Osteoblast (primary cell): ENCODE data around the gene CASZ1. TPM values are rescaled to one million over a fixed set of nuclear protein-coding genes. Genes with fewer than 3 reads are reported as not detected.
A peak's percentile ranks its signal among the peaks of the same experiment; 100 is the strongest.

Experiments
- DNase-seq: peaks from one replicate; pipeline ENCODE4 v3.0.0; 2011; ENCODE audit warnings: low spot score, mixed read lengths; ENCODE audit not compliant: insufficient read length; ENCODE audit errors: missing footprints
- H2AFZ ChIP-seq: 2 replicates; pipeline ENCODE4 v1.6.0; 2011; ENCODE audit warnings: mild to moderate bottlenecking, low read length
- H3K27ac ChIP-seq: 2 replicates; pipeline ENCODE4 v1.5.1; 2011; ENCODE audit warnings: mild to moderate bottlenecking, low read depth, low read length, moderate library complexity
- H3K27me3 ChIP-seq: 2 replicates; pipeline ENCODE4 v1.6.0; 2012; ENCODE audit warnings: mild to moderate bottlenecking, control low read depth, inconsistent platforms, low read length, moderate library complexity; ENCODE audit not compliant: insufficient read depth
- H3K36me3 ChIP-seq: 2 replicates; pipeline ENCODE4 v1.5.1; 2011; ENCODE audit warnings: mild to moderate bottlenecking, low read length, control low read depth, moderate library complexity; ENCODE audit not compliant: insufficient read depth
- H3K4me1 ChIP-seq: 2 replicates; pipeline ENCODE4 v1.5.1; 2011; ENCODE audit warnings: mild to moderate bottlenecking, low read length, control low read depth, moderate library complexity; ENCODE audit not compliant: insufficient read depth
- H3K4me2 ChIP-seq: 2 replicates; pipeline ENCODE4 v1.6.0; 2011; ENCODE audit warnings: mild to moderate bottlenecking, low read length; ENCODE audit not compliant: insufficient read depth
- H3K4me3 ChIP-seq: fragments of 200-600 bp; sonication (generic); 3 replicates; pipeline ENCODE4 v1.5.1; 2012; ENCODE audit warnings: mild to moderate bottlenecking, low read length, inconsistent platforms; ENCODE audit not compliant: insufficient read depth
- H3K79me2 ChIP-seq: 2 replicates; pipeline ENCODE4 v1.6.0; 2012; ENCODE audit warnings: mild to moderate bottlenecking, low read length, control low read depth, inconsistent platforms; ENCODE audit not compliant: insufficient read depth
- H3K9me3 ChIP-seq: 2 replicates; pipeline ENCODE4 v1.5.1; 2011; ENCODE audit warnings: low read depth, low read length, control low read depth
- H4K20me1 ChIP-seq: 2 replicates; pipeline ENCODE4 v1.6.0; 2012; ENCODE audit warnings: mild to moderate bottlenecking, low read length, control low read depth; ENCODE audit not compliant: insufficient read depth
- total RNA-seq: library from RNA; depleted of rRNA; stranded (reverse); fragments of >200 nt; gene quantifications from 2 replicates; pipeline ENCODE4 v1.2.3, GENCODE V29; 2012
- TF ChIP-seq, protein P1 (sequence below): IDR thresholded peaks from 2 replicates; pipeline ENCODE4 v1.5.1; 2011; ENCODE audit warnings: mild to moderate bottlenecking, low read depth, low read length, moderate library complexity; ENCODE audit errors: extremely low read depth

The CASZ1 gene
- total RNA-seq, 1 donor = 0.36 TPM

DNA sequence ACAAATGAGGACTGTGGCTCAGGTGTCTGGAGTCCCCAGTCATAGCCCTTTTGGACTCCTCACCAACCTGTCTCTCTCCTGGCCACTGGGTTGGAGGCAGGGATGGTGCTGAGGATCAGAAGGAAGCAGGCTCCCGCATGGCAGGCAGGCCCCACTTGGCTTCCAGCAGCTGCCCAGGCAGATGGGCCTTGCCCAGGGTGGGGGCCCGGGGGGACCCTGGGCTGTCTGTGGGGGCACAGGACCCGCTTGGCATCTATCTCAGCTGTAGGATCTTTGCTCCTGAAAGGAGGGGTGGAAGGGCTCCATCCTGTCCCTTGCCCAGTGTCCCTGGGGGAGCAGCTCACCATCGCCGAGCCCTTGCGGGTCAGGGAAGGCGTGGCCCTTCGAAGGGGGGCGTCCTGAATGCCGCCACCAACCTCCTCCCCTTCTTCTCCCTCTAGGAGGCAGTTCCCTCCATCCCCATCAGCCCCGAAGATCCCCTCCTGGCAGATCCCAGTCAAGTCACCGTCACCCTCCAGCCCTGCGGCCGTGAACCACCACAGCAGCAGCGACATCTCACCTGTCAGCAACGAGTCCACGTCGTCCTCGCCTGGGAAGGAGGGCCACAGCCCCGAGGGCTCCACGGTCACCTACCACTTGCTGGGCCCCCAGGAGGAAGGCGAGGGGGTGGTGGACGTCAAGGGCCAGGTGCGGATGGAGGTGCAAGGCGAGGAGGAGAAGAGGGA is 167.2 kb downstream of the CASZ1 start:
- Histone ChIP-seq H3K4me2 (no peak overlapping the region), H3K36me3 (peaks cover 13% of the 10 kb centered on the region), H2AFZ (no peak overlapping the region), H3K4me3 (no peak overlapping the region), H4K20me1 (no peaks in the 10 kb centered on the region), H3K27ac (no peak overlapping the region), H3K27me3 (no peaks in the 10 kb centered on the region), H3K4me1 (peaks cover 3% of the 10 kb centered on the region), H3K9me3 (no peaks in the 10 kb centered on the region), H3K79me2 (no peaks in the 10 kb centered on the region)
- peak; percentile 70 for DNase-seq
- TF ChIP-seq, protein P1, sequence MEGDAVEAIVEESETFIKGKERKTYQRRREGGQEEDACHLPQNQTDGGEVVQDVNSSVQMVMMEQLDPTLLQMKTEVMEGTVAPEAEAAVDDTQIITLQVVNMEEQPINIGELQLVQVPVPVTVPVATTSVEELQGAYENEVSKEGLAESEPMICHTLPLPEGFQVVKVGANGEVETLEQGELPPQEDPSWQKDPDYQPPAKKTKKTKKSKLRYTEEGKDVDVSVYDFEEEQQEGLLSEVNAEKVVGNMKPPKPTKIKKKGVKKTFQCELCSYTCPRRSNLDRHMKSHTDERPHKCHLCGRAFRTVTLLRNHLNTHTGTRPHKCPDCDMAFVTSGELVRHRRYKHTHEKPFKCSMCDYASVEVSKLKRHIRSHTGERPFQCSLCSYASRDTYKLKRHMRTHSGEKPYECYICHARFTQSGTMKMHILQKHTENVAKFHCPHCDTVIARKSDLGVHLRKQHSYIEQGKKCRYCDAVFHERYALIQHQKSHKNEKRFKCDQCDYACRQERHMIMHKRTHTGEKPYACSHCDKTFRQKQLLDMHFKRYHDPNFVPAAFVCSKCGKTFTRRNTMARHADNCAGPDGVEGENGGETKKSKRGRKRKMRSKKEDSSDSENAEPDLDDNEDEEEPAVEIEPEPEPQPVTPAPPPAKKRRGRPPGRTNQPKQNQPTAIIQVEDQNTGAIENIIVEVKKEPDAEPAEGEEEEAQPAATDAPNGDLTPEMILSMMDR = no peak

DNA sequence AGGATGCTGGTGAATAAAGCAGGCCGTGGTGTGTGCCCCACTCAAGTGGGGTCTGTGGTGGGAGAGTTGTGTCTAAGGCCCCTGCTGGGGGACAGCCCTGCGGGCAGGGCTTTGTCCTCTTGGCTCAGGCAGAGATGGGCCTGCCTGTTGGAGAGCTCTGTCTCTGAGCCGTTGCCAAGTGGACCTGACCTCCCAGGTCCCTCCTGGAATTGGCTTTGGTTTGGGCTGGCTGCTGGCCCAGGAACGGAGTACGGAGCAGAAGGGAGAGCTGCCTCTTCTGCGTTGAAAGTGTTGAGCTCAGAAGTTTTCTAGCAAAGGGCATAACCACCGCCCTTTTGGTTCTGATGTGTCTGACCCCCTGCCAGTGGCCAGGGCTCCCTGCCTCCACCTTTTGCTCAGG is 167.8 kb downstream of the CASZ1 start:
- no peaks in the 10 kb centered on the region for H3K27me3 ChIP-seq
- no peaks in the 10 kb centered on the region for H3K9me3 ChIP-seq
- H3K27ac ChIP-seq = no peak overlapping the region
- H3K4me3 ChIP-seq = no peak overlapping the region
- no peaks in the 10 kb centered on the region for H3K4me1 ChIP-seq
- peaks cover 14% of the 10 kb centered on the region for H3K36me3 ChIP-seq
- no peaks in the 10 kb centered on the region for H4K20me1 ChIP-seq
- H3K79me2 ChIP-seq = no peaks in the 10 kb centered on the region
- no peak overlapping the region for H3K4me2 ChIP-seq
- DNase-seq = peak; percentile 36
- TF ChIP-seq, protein P1 = no peak
- H2AFZ ChIP-seq = no peak overlapping the region

DNA sequence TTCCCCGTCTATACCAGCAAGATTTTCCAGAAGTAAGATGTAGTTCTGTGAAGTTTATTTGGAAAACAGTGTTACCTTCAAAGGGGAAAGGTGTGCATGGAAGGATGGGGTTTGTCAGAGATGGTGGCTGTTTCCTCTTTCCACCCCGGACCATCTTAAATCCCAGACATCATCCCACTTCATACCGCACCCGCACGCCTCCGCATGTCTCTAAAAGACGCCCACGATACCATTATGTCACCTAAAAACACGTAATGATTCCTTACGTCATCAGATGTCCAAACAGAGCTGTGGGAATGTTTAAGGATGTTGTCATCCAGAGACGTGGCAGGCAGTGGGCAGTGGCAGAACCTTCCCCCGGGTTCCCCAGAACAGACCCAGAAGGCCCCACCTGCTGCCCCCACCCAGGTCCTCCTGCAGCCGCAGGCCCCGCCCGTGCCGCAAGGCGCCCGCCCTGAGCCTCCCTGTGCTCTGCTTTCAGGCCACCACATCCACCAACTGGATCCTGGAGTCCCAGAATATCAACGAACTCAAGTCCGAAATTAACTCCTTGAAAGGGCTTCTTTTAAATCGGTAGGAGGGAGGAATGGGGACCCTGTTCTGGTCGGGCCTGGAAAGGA is 169.5 kb downstream of the CASZ1 start:
- Histone ChIP-seq H3K4me1 (no peaks in the 10 kb centered on the region), H3K4me2 (no peak overlapping the region), H3K27me3 (no peaks in the 10 kb centered on the region), H3K4me3 (no peak overlapping the region), H3K79me2 (no peaks in the 10 kb centered on the region), H3K36me3 (peaks cover 23% of the 10 kb centered on the region), H3K9me3 (no peaks in the 10 kb centered on the region), H4K20me1 (no peaks in the 10 kb centered on the region), H2AFZ (no peak overlapping the region), H3K27ac (no peak overlapping the region)
- DNase-seq = peak; percentile 75
- TF ChIP-seq, protein P1 = no peak

DNA sequence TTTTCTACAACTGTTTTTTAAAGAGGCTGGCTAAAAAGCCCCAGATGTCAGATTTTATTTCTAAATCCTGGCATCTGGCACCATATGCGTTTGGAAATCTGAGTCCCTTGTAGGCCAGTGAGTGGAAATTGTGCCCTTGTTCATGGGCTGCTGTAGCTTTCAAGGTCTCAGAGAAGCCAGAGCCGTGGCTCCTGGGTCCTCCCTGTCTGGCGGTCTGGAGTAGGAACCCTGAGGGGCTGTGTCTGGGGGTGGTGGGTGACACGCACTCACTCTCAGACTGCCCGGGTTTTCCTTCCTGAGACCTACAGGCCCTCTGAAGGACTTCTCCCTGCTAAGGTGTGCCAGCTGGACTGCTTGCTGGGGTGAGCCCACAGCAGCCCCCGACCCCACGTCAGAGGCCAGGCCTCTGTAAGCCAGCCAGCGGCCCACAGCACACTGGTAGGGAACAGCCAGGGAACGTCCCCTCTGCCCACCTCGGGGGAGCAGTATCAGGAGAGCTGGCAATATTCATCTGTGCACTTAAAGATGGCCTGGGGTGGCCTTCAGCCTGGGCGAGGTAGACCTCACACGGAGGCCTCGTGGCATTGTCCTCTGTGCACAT is 170.2 kb downstream of the CASZ1 start:
- Histone ChIP-seq H3K9me3 (no peaks in the 10 kb centered on the region), H3K79me2 (no peaks in the 10 kb centered on the region), H3K36me3 (peaks cover 23% of the 10 kb centered on the region), H2AFZ (no peak overlapping the region), H3K4me1 (no peaks in the 10 kb centered on the region), H3K27me3 (no peaks in the 10 kb centered on the region), H4K20me1 (no peaks in the 10 kb centered on the region), H3K4me2 (no peak overlapping the region), H3K27ac (no peak overlapping the region), H3K4me3 (no peak overlapping the region)
- peak; percentile 76 for DNase-seq
- TF ChIP-seq, protein P1 = no peak
